Erythroblast (primary cell): ENCODE results near the gene HIBADH.

Experiments
- GATA1 ChIP-seq: IDR thresholded peaks from 2 replicates; pipeline ENCODE4 v1.6.1; 2011; ENCODE audit warnings: low read depth, mild to moderate bottlenecking, control low read depth, low read length, moderate library complexity
- POLR2A ChIP-seq: IDR thresholded peaks from 2 replicates; pipeline ENCODE4 v1.6.1; 2011; ENCODE audit warnings: mild to moderate bottlenecking, low read length

- TF ChIP-seq POLR2A: no peak
- no peak for TF ChIP-seq GATA1
Observed at GRCh38 chr7:27575613-27576012, 87.1 kb downstream of the HIBADH start.
